ENCODE results near the gene SLFN13. TPM values are rescaled to one million over a fixed set of nuclear protein-coding genes. Genes with fewer than 3 reads are reported as not detected.

Gene SLFN13
- polyA plus RNA-seq, 1 experiment, result 1.3 TPM

GRCh38 chr17:35489944-35490343 lies 41.4 kb upstream of the SLFN13 start:
- Histone ChIP-seq H3K36me3 (ENCODE audit: control insufficient read depth, insufficient read depth, low read length) (no peaks in the 10 kb centered on the region), H3K4me3 (ENCODE audit: low read depth, low read length) (no peak overlapping the region), H3K27me3 (ENCODE audit: control insufficient read depth, insufficient read depth, low read length) (peaks cover 42% of the 10 kb centered on the region)
- ChIA-PET POLR2A (no interaction called here), CTCF (no interaction called here)
- no peak for TF ChIP-seq CTCF (IDR thresholded peaks at IDR 0.05; ENCODE audit: insufficient read depth, low read depth, low read length)
- no peak for DNase-seq (ENCODE audit: low read depth)

- CTCF ChIA-PET, result interaction anchor here (1.1 kb wide), 1 partner anchor 177 kb away, joined by 3 read pairs; no protein-coding TSS in a partner anchor
- no peak for TF ChIP-seq CTCF (IDR thresholded peaks at IDR 0.05; ENCODE audit: insufficient read depth, low read depth, low read length)
- Histone ChIP-seq H3K36me3 (ENCODE audit: control insufficient read depth, insufficient read depth, low read length) (no peaks in the 10 kb centered on the region), H3K27me3 (ENCODE audit: control insufficient read depth, insufficient read depth, low read length) (peaks cover 41% of the 10 kb centered on the region), H3K4me3 (ENCODE audit: low read depth, low read length) (no peak overlapping the region)
- POLR2A ChIA-PET, result no interaction called here
- no peak for DNase-seq (ENCODE audit: low read depth)
Observed at GRCh38 chr17:35488991-35489390, 40.4 kb upstream of the SLFN13 start.

DNA sequence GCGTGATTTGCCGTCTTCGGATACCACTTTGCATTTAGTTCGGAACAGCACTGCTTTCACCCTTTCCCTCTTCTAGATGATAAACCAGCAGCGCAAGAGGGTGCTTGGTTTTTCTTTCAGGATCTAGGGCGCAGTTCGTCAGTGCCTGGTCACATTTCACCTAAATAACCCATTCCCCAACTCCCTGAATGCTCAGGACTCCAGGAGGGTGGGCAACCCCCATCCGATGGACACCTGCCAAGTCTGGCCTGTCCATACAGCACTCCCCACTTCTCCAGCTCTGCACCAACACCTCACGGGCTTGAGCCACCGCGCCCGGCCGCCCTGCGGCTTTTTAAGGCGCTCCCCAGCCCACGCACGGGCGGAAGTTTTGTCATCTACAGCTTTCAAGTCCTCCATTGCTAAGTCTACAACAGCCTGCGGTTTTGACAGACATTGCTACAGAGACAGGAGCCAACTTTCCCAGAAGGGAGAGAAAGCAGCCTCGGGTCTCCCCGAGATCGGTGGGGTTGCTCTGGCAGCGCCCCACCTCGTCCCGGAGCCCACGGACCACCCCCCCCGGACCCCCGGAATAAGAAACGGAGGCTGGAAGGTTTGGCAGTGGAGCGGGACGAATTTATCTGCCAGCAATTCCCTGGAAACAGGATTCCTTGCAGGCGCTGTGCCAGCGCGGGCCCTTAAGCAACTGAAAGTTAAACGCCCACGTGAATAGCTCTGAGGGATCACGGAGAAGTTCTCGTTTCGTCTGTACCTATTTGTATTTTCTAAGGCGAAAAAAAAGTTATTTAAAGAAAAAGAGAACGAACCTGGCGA lies 38.6 kb upstream of the SLFN13 start:
- POLR2A ChIA-PET, result no interaction called here
- CTCF ChIA-PET, result interaction anchor here (0.6 to 1.1 kb wide), 3 partner anchors 7 to 248 kb away, joined by 3 to 4 read pairs (median 3); no protein-coding TSS in a partner anchor

DNA sequence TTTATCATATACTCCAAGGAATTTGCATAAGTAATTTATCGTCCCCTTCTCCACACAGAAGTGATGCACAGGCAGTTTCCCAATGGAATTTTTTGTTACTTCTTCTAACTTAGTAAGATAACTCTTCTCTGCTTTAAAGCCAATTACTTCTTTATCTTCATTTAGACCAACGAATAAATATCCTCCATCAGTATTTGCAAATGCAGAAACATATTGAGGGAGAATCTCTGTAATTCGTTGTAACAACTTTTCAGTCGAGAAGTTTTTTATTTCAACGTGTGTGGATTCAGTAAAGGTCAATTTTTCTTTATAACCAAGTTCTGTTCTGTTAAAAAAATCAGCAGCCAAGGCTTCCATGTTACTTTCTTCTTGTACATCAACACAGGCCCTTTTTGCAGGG lies 30.7 kb upstream of the SLFN13 start:
- DNase-seq (ENCODE audit: low read depth), result no peak
- CTCF ChIA-PET, result interaction anchor here (0.8 to 1.0 kb wide), 2 partner anchors 9 to 12 kb away, joined by 3 to 4 read pairs; no protein-coding TSS in a partner anchor
- Histone ChIP-seq H3K27me3 (ENCODE audit: control insufficient read depth, insufficient read depth, low read length) (peaks cover 9% of the 10 kb centered on the region), H3K4me3 (ENCODE audit: low read depth, low read length) (no peak overlapping the region), H3K36me3 (ENCODE audit: control insufficient read depth, insufficient read depth, low read length) (no peaks in the 10 kb centered on the region)
- no peak for TF ChIP-seq CTCF (IDR thresholded peaks at IDR 0.05; ENCODE audit: insufficient read depth, low read depth, low read length)
- POLR2A ChIA-PET, result no interaction called here

More for the DNA sequence above, 38.6 kb upstream of the SLFN13 start:
- no peak for DNase-seq (ENCODE audit: low read depth)
- no peak for TF ChIP-seq CTCF (IDR thresholded peaks at IDR 0.05; ENCODE audit: insufficient read depth, low read depth, low read length)
- no peaks in the 10 kb centered on the region for H3K36me3 ChIP-seq (ENCODE audit: control insufficient read depth, insufficient read depth, low read length)
- H3K4me3 ChIP-seq (ENCODE audit: low read depth, low read length), result peak overlapping the region; percentile 49
- peaks cover 43% of the 10 kb centered on the region for H3K27me3 ChIP-seq (ENCODE audit: control insufficient read depth, insufficient read depth, low read length)

DNA sequence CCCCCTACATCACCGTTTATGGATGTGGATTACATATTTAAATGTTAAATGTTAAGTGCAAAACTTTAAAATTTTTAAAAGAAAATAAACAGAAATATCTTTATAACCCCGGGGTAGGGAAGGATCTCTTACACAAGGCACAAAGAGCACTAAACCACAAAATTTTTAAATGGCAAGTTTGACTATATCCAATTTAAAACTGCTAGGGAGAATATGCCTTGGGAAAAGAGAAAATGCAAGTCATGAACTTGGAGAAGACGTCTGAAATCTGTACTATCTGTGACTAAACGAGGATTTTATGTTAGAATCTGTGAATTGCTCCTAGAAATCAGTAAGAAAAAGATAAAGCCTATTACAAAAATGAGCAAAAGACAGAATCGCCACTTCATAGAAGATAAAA lies 28.7 kb upstream of the SLFN13 start:
- CTCF ChIA-PET, result no interaction called here
- no peak for TF ChIP-seq CTCF (IDR thresholded peaks at IDR 0.05; ENCODE audit: insufficient read depth, low read depth, low read length)
- POLR2A ChIA-PET, result no interaction called here

More for the DNA sequence above, 28.7 kb upstream of the SLFN13 start:
- Histone ChIP-seq H3K36me3 (ENCODE audit: control insufficient read depth, insufficient read depth, low read length) (no peaks in the 10 kb centered on the region), H3K27me3 (ENCODE audit: control insufficient read depth, insufficient read depth, low read length) (peaks cover 5% of the 10 kb centered on the region), H3K4me3 (ENCODE audit: low read depth, low read length) (no peak overlapping the region)
- no peak for DNase-seq (ENCODE audit: low read depth)

Data from BJ (cell line).